ENCODE measurements around the gene WSCD2.

WSCD2 gene

GRCh38 chr12:108266131-108266530 is 137.0 kb downstream of the WSCD2 start:
- no peak for DNase-seq (ENCODE audit: low read depth, low spot score)

- DNase-seq (ENCODE audit: low read depth, low spot score) = no peak
Observed at GRCh38 chr12:108267450-108267849, 138.4 kb downstream of the WSCD2 start.

GRCh38 chr12:108268397-108268796 is 139.3 kb downstream of the WSCD2 start:
- DNase-seq (ENCODE audit: low read depth, low spot score) = no peak

- DNase-seq (ENCODE audit: low read depth, low spot score) = no peak
Observed at GRCh38 chr12:108269224-108269623, 140.1 kb downstream of the WSCD2 start.

- DNase-seq (ENCODE audit: low read depth, low spot score) = no peak
Observed at GRCh38 chr12:108270035-108270848, 141.2 kb downstream of the WSCD2 start.

GRCh38 chr12:108270849-108271143 is 141.7 kb downstream of the WSCD2 start:
- no peak for DNase-seq (ENCODE audit: low read depth, low spot score)

- DNase-seq (ENCODE audit: low read depth, low spot score) = no peak
Observed at GRCh38 chr12:108271951-108272872, 143.1 kb downstream of the WSCD2 start.

- no peak for DNase-seq (ENCODE audit: low read depth, low spot score)
Observed at GRCh38 chr12:108273217-108273616, 144.1 kb downstream of the WSCD2 start.

GRCh38 chr12:108277613-108278012 is 148.5 kb downstream of the WSCD2 start:
- DNase-seq (ENCODE audit: low read depth, low spot score) = no peak

- no peak for DNase-seq (ENCODE audit: low read depth, low spot score)
Observed at GRCh38 chr12:108282160-108282559, 153.1 kb downstream of the WSCD2 start.

GRCh38 chr12:108282676-108283075 is 153.6 kb downstream of the WSCD2 start:
- no peak for DNase-seq (ENCODE audit: low read depth, low spot score)

- no peak for DNase-seq (ENCODE audit: low read depth, low spot score)
Observed at GRCh38 chr12:108284163-108284562, 155.1 kb downstream of the WSCD2 start.

- DNase-seq (ENCODE audit: low read depth, low spot score) = no peak
Observed at GRCh38 chr12:108285016-108285415, 155.9 kb downstream of the WSCD2 start.

GRCh38 chr12:108287227-108287626 is 158.1 kb downstream of the WSCD2 start:
- no peak for DNase-seq (ENCODE audit: low read depth, low spot score)

GRCh38 chr12:108289350-108290161 is 160.5 kb downstream of the WSCD2 start:
- DNase-seq (ENCODE audit: low read depth, low spot score) = no peak

- no peak for DNase-seq (ENCODE audit: low read depth, low spot score)
Observed at GRCh38 chr12:108295641-108296040, 166.6 kb downstream of the WSCD2 start.

GRCh38 chr12:108296945-108297344 is 167.9 kb downstream of the WSCD2 start:
- no peak for DNase-seq (ENCODE audit: low read depth, low spot score)

- DNase-seq (ENCODE audit: low read depth, low spot score) = no peak
Observed at GRCh38 chr12:108297424-108297823, 168.3 kb downstream of the WSCD2 start.

GRCh38 chr12:108297895-108298760 is 169.0 kb downstream of the WSCD2 start:
- DNase-seq (ENCODE audit: low read depth, low spot score) = no peak

- DNase-seq (ENCODE audit: low read depth, low spot score) = no peak
Observed at GRCh38 chr12:108298761-108299275, 169.7 kb downstream of the WSCD2 start.

GRCh38 chr12:108299516-108299915 is 170.4 kb downstream of the WSCD2 start:
- no peak for DNase-seq (ENCODE audit: low read depth, low spot score)

All from astrocyte of the hippocampus (primary cell).